Urothelium cell line (cell line): ENCODE measurements around the gene ANAPC15.

ENCODE experiments used
- DNase-seq: peaks from one replicate; pipeline ENCODE4 v3.0.0; 2011; ENCODE audit warnings: low spot score, mixed read lengths
- FAIRE-seq: peaks from 2 replicates; lab custom pipeline; 2011; peaks lifted over from hg19 to GRCh38; lab: Jason Lieb, UNC

The ANAPC15 gene

DNA sequence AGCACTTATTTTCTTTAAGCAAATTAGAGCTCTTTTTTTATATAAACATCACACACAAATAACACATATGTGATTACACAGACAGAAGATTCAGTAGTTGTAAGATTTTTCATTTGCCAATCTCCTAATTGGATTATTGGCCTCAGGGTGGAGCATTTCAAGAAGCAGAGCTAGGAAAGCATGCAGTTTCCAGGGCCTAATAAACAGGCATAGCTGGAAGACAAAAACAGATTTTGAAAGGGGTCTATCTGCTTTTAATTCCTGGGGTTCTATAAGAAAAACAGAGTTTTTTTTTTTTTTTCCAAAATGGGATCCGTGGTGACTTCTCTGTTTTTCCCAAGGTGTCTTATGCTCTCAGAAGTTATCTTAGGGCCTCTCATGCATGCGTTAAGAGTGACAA, 15.4 kb upstream of the ANAPC15 start:
- FAIRE-seq, result no peak
- DNase-seq, result no peak

DNA sequence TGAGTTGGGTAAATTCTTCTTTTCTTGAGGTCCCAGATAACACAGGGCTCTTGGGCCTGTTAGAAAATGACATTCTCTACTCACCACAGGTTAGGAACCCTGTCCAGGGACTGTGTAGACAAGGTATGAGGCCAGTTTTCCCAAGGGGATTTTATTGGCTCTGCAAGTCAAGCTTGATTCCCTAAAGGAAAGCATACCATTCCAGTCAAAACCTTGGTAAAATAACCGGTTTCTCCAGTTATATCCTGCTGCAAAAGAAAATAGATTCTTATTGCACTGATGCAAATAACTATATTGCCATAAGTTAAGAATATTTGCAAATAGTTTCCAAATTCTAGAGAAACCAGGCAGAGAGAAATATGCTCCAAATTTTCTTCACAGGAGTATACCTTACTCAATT, 13.5 kb upstream of the ANAPC15 start:
- FAIRE-seq (no peak), DNase-seq (no peak)

DNA sequence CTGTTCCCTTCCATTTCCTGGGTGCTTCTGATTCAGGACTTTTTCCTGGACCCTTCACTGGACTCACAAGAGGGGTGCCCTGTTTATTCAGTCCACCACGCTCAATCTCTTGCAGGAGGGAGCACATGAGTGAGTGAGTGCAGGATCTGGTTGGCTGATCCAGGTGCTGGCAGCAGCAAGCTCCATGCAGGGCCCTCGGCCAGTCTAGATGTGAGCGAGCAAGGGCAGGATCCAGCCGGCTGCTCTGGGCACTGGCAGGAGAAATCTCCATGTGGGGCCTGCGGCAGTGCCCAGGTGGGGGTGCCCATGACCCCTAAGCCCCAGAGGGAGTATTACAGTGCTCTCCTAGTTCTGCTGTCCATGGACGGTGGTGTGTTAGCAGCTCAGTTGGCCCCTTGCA, 11.6 kb upstream of the ANAPC15 start:
- FAIRE-seq (no peak), DNase-seq (no peak)

DNA sequence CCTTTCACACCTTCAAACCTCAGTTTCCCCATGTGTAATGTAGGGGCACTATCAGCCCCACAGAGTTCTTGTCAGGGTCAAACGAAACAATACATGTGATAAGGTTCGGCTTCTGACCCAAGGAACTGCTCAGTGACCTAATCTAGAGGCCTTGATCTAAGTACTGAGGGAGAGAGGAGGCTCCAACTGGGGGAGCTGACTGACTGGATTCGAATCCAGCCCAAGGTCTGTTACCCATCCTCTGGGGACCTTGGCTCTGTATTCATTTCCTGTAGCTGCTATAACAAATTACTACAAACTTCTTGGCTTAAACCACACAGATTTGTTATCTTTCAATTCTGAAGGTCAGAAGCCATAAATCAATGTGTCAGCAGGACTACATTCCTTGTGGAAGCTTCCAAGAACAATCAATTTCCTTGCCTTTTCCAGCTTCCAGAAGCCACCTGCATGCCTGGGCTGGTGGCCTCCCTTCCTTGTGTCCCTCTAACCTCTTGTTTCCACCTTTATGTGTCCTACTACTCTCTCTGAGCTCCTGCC, 10.7 kb upstream of the ANAPC15 start:
- no peak for DNase-seq
- FAIRE-seq, result no peak

DNA sequence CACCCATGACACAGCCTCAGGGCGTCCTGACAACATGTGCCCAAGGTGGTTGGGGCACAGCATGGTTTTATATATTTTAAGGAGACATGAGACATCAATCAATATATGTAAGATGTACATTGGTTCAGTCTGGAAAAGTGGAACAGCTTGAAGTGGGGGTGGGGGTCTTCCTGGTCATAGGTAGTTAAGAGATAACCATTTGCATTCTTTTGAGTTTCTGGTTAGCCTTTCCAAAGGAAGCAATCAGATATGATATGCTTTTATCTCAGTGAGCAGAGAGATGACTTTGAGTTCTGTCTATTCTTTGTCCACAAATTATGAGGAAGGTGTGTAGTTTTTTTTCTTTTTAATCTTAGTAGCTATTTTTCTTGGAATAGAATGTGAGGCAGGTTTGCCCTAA, 10.1 kb upstream of the ANAPC15 start:
- DNase-seq (no peak), FAIRE-seq (no peak)

DNA sequence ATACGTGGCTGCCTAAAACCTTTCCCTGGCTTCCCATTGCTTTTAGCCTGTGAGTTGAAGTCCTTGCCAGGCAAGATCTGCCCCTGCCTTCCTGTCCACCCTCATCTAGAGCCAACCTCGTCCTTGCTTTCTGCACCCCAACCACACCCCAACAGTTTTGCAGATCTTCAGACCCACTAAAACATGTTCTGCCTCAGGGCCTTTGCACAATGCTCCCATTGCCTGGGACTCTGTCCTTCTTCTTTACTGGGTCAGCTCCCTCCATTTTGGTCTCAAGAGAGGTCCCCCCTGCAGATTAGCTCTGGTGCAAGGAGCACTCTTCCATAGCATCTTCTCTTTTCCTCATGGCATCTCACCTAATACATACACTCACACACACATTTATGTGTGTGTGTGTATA, 8.4 kb upstream of the ANAPC15 start:
- FAIRE-seq (no peak), DNase-seq (no peak)

DNA sequence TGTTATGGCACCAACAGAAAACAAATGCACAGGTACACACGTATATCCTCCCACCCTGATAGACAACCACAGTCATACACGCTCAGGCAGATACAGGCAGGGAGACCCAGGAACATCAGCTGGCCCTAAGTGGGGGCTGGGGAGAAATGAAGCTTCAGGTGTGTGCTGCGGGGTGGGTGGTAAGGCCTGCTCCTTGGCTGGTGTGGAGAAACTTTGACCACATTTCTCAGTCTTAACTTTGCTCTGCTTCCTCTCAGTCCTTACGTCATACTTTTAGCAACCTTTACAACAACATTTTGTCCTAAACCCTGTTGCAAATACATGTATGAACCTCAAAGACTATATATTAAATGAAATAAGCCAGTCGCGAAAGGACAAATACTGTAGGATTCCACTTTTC, 6.7 kb upstream of the ANAPC15 start:
- no peak for DNase-seq
- no peak for FAIRE-seq

DNA sequence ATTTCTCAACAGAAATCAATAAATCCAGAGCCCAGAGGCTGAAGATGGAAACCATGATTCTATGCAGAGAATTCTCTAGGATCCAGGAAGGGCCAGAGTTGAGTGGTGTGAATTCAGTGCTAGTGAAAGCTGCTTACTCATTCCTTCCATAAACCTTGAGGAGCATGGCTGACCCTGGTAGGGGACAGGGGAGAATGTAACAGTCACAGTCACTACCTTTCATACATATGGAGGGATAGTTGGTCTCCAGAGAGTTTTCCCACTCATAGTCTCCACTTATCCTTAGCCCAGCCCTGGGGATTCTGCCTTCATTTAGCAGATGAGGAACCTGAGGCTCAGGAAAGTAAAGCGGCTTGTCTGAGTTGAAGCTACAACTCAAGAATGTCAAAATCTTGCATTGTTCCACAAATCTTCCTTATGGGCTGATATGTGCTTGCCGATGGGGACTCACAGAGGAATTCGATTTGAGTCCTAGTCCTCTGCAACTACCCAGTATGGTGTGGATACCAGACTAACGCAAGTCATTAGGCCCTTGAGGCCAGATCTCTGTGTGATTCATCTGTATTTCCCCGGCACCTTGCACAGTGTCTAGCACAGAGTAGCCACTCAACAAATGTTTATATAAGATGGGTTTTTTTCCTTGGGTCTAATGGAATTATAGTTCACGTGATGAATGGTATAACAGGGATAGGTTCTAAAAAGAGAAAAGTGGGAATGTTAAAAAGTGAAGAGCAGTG, 3.7 kb upstream of the ANAPC15 start:
- no peak for FAIRE-seq
- DNase-seq, result no peak

DNA sequence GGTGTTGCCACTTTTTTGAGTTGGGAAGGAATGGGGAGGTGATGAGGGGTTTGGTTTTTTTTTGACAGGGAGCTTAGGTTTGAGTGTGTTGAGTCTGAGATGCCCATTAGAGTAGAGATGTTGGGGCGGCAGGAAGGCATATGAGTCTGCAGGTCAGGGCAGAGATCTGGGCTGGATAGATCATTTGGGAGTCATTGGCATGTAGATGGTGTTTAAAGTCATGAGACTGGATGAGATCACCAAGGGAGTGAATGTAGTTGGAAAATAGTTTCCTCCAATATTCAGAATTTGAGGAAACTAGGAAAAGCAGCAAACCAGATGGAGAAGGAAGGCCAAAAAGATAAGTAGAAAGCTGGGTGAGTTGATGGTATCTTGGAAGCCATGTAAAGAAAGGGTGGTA, 2.1 kb upstream of the ANAPC15 start:
- DNase-seq (no peak), FAIRE-seq (no peak)

DNA sequence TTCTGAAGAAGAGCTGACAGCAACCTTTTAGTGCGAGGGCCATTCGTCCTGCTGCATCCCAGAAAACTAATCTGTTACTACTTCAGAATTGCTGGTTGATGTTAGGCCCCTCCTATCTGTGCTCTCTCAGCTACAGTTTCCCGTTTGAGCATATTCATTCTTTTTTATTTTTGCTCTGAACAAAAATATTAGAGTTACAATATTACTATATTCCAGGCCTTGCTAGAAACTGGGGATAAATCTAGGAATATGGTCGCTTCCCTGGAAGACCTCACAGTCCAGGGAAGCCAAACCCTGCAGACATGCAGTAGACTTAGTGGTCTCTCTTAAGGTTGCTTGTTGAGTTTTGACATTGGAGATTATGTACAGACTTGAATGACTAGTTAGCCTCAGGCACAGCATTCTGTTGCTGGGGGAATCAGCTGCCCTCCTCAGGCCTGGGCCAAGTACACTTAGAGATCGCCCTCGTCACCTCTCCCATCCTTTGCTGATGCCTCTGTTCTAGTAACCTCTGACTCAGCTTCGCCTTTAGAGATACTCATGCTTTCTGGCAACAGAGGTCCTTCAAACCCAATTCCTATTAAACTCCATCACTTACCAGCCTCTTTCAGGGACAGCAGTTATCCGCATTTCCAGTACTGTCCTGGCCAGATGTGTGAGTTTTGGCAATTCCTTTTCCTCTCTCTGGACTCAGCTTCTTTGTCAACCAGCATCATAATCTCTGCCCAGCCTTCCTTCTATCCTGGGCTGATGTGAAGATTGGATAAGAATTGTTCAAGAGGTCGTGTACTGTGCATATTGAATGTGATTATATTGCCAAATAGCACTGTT, 698 bp upstream of the ANAPC15 start:
- FAIRE-seq, result no peak
- DNase-seq, result no peak

DNA sequence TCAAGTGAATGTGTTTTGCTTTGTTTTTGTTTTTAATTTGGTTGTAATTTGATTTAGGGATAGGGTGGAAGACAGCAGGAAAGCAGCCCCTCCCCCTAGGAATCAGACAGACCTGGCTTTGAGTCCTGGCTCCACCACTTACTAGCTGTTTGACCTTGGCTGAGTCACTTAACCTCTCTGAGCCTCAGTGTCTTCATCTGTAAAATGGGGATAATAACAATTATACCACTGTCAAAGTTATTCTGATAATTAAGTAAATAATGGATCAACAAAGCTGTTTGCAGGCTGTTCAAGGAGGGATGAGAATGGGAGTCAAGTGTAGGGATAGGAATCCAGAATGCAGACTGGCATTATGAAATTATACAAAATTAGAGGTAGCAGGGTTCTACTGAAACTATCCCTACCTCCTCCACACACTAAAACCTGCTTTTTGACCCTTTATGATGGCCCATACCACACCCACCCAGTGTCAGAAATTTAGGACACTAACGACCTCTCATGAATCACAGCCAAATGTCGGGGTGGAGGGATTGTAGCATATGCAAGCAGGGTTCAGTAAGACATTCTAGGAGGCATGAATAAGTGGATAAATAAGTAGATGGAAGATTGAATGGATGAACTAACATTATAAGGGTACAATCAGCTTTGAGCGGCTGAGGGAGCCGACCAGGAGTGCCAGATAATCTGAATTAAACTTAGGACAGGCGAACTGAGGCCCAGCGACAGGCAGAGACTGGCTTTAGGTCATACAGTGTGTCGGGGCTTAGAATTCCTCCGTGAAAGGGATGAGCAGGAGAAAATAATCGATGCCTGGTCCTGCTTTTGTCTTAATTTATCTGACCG, 974 bp downstream of the ANAPC15 start:
- DNase-seq (no peak), FAIRE-seq (no peak)

DNA sequence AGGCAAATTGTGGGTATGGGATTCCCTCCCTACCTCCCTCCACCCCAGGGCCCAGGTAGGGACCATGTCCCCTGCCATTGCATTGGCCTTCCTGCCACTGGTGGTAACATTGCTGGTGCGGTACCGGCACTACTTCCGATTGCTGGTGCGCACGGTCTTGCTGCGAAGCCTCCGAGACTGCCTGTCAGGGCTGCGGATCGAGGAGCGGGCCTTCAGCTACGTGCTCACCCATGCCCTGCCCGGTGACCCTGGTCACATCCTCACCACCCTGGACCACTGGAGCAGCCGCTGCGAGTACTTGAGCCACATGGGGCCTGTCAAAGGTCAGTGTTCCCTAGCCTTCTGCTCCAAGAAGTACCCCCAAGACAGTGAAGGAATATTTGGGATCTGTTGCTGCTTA, 6.6 kb downstream of the ANAPC15 start, which contains the start of gene TOMT:
TSS of gene TOMT (plus strand) at position 37 of the 400 bp plus-strand sequence. CDS start at position 65, 28 bp downstream.
- DNase-seq (no peak), FAIRE-seq (no peak)

DNA sequence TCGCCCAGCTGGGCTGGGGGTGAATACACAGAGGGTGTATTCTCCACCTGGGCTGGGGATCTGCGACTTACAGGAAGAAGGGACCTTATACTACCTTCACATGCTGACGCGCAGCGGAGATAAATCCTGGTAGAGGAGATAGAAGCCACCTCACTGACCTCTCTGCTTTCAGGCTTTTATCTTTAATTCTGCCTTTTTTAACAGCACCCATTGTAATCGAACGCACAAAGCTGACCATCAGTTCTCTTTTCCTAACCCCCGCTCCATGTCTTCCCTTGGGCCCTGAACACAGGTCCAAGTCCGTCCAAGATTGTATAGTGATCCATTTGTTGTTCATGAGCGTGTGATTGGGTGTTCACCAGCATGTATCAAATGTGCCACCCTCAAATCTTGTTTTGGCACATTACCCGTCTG, 8.7 kb downstream of the ANAPC15 start:
- FAIRE-seq (no peak), DNase-seq (no peak)

DNA sequence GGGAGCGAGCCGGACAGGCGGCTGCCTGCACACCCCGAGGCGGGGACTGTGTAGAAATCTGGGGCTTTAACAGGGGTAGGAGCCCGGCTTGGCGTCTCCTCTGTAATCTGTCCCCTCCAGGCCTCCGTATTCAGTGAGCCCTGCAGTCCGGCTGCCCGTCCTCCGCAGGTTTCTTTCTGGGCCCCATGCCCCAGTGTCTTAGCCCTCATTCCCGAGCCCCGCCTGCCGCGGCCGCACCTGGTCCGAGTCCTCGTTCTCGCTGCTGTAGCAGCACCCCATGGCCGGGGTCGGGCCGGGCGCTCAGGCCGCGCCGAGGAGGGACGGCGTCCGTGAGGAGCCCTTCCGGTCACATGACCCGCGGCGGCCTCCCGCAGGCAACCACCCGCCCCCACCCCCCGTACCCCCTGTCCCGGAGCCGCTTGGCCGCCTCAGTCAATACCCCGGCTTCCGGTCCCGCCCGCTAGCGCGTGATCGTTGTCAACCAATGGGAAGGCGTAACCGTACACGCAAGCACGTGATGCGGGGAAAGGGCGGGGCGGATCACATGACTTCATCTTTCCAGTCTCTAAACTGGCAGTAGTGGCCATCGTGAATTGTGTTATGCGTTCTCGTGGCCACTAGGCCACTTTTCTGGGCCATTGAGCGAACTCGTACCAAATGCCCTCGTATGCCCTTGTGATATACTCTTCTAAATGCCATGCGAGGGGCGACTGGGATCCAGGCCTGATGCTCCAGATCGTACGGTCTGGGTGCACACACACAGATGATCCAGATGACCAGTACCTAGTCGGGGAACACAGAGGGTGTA, 9.3 kb downstream of the ANAPC15 start, which contains the start of gene LAMTOR1:
TSS of gene LAMTOR1 (minus strand) at position 352 of the 808 bp plus-strand sequence. CDS start at position 279, 73 bp downstream.
- DNase-seq (peak; percentile 97), FAIRE-seq (peak; percentile 89)

DNA sequence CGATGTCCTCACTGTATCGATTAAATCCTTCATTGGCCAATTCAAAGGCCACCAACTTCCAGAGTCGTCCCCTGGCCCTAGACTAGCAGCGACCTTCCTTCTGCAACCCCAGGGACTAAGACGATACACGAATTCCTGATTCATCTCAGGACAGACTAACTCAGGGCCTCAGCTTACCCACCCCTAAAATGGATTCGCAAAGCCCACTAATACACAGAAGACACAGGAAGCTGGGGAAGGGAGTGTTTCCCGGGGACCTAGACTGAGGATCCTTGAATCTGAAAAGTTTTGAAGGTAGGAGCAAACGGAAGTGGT, 9.9 kb downstream of the ANAPC15 start:
- FAIRE-seq, result no peak
- no peak for DNase-seq

DNA sequence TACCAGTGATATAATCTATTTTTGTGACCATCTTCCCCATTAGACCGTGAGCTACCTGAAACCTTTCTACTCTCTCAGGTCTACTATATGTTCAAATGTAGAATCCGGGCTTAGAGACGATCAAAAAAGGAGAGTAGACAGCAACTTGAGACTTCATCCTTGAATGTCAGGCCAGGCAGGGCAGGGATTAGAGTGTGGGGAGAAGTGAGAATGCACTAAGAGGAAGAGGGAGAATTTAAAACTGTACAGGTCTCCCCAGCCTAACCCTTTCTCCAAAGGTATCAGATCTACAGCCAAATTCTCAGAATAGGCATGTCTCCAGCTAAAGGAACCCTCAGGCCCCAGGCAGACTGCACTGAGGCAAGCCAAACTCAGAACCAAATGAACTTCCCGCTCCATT, 10.3 kb downstream of the ANAPC15 start:
- DNase-seq, result no peak
- no peak for FAIRE-seq

DNA sequence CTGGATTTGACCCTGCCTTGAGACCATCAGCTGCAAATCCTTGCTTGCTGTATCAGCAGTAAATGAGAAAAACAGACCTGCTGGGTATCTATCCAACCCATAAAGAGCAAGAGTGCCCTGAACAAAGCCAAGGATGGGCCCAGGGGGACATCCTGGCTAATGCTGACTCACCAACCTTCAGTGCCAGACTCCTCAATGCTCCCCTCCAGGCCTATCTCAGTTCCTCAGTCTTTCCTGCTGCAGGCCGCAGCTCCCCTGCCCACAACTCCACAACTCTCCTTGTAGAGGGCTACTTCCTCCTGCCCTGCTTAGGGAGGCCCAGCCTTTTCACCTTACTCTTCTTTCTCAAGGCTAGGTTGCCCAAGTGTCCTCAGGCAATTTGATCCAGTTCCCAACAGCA, 12.0 kb downstream of the ANAPC15 start:
- DNase-seq (no peak), FAIRE-seq (no peak)

DNA sequence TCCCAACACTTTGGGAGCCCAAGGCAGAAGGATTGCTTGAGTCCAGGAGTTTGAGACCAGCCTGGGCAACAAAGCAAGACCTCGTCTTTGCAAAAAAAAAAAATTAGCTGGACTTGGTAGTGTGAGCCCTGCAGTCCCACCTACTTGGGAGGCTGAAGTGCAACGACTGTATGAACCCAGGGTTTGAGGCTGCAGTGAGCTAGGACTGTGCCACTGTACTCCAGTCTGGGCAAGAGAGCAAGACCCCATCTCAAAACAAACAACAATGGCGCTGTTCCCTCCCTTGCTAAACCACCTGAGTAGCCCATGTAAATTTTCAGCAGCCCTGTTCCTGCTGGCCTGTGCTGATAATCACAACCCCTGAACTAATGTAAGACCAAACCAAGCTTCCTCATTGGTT, 12.5 kb downstream of the ANAPC15 start:
- DNase-seq (no peak), FAIRE-seq (no peak)

DNA sequence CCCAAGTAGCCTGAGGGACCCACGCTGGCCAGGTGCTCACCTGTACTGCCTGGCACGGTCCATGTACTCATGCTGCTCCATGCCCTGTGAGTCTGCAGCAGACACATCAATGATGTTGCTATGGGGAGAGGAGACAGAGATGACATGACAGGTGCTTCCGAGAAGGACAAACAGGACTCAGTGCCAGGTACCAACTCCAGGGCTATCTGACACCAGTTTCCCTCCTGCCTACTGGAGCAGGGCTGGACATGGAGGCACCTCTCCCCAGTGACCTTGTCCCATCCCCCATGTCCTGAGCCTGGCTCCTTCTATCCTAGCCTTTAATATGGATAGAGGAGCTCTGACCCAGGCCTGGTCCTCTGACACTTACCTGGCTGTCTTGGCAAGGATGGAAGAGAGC, 13.8 kb downstream of the ANAPC15 start:
- FAIRE-seq (no peak), DNase-seq (no peak)

DNA sequence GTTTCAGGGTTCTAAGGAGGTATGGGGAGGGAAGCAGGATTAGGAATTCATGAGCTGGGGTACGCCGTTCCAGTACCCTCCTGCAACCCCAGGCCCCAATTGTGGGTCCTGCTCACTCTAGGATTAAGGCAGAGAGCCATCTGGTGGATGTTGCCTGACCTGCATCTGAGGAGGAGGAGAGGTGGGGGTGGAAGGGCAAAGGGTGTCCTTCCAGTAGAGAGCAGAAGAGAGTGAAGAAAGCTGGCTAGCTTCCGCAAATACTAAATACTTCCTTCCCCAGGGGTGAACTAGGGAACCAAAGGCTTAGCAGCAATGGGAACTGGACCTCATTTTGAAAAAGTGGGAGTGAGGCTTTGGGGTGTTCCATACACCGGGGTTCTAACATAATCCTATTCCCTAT, 21.2 kb downstream of the ANAPC15 start:
- peak; percentile 62 for DNase-seq

More for the DNA sequence above, 21.2 kb downstream of the ANAPC15 start:
- peak; percentile 67 for FAIRE-seq
